Esophagus (tissue), 2 donors: ENCODE measurements around the gene ASS1. TPM values are rescaled to one million over a fixed set of nuclear protein-coding genes. Genes with fewer than 3 reads are reported as not detected.

Experiments used
- H3K27ac ChIP-seq, 2 donors: one replicate each; pipeline ENCODE4 v1.5.1; 2013; ENCODE audit warnings: low read depth in 2 of 2, mild to moderate bottlenecking in 2 of 2, inconsistent platforms in 1 of 2, low read length in 1 of 2, moderate library complexity in 1 of 2
- H3K27me3 ChIP-seq, 2 donors: one replicate each; pipeline ENCODE4 v1.6.1; 2013; ENCODE audit warnings: low read length in 2 of 2, control low read depth in 1 of 2, mild to moderate bottlenecking in 1 of 2; ENCODE audit not compliant: insufficient read depth in 2 of 2, control insufficient read depth in 1 of 2
- H3K36me3 ChIP-seq, 2 donors: one replicate each; pipeline ENCODE4 v1.6.1; 2013; ENCODE audit warnings: low read length in 1 of 2; ENCODE audit not compliant: control insufficient read depth in 2 of 2, insufficient read depth in 2 of 2
- H3K4me1 ChIP-seq, 2 donors: one replicate each; pipeline ENCODE4 v1.6.1; 2013; ENCODE audit warnings: low read length in 1 of 2; ENCODE audit not compliant: control insufficient read depth in 2 of 2, insufficient read depth in 2 of 2
- H3K4me3 ChIP-seq, 2 donors: one replicate each; pipeline ENCODE4 v1.5.1; 2013; ENCODE audit warnings: low read length in 2 of 2, mild to moderate bottlenecking in 2 of 2, low read depth in 1 of 2, moderate library complexity in 1 of 2
- H3K9me3 ChIP-seq, 2 donors: one replicate each; pipeline ENCODE4 v1.6.1; 2013; ENCODE audit warnings: mild to moderate bottlenecking in 2 of 2, low read depth in 1 of 2, low read length in 1 of 2, moderate library complexity in 1 of 2; ENCODE audit not compliant: control insufficient read depth in 2 of 2, insufficient read depth in 1 of 2
- WGBS, 2 donors: extraction: QIAGEN DNeasy Blood & Tissue Kit; methylation state at CpG; one replicate each; pipeline ENCODE4 v1.1.7; 2013; 5-methylcytosine and 5-hydroxymethylcytosine counted together
- polyA plus RNA-seq, 2 donors: library from polyadenylated mRNA; stranded (reverse); fragments of 200-250 nt; gene quantifications; one replicate each; pipeline ENCODE4 v1.2.3, GENCODE V29; 2013
- donor health status: healthy with polysubstance abuse.
- donor health status: Bipolar disorder and iron deficiency.

The ASS1 gene
- polyA plus RNA-seq, 2 donors, result 63.6 to 79.5 TPM

- WGBS, 2 donors, result 93% methylated on average over 22 of the region's 22 CpGs
- no peaks in the 10 kb centered on the region for H3K4me1 ChIP-seq
- no peaks in the 10 kb centered on the region for H3K36me3 ChIP-seq
- H3K4me3 ChIP-seq, result no peak overlapping the region
- H3K27ac ChIP-seq, result no peak overlapping the region
- no peaks in the 10 kb centered on the region for H3K9me3 ChIP-seq
- no peaks in the 10 kb centered on the region for H3K27me3 ChIP-seq
These were observed 39.0 kb upstream of the ASS1 start for GRCh38 chr9:130405657-130406257.

- Histone ChIP-seq H3K27ac (no peak overlapping the region), H3K27me3 (no peaks in the 10 kb centered on the region), H3K9me3 (no peaks in the 10 kb centered on the region), H3K4me3 (no peak overlapping the region), H3K4me1 (no peaks in the 10 kb centered on the region), H3K36me3 (no peaks in the 10 kb centered on the region)
- WGBS, 2 donors, result 85 to 88% methylated on average over 10 of the region's 10 CpGs
These were observed 38.4 kb upstream of the ASS1 start for GRCh38 chr9:130406278-130406895.

- no peaks in the 10 kb centered on the region for H3K27me3 ChIP-seq
These were observed 36.7 kb upstream of the ASS1 start for GRCh38 chr9:130407916-130408663.

GRCh38 chr9:130408669-130409068, 36.1 kb upstream of the ASS1 start:
- Histone ChIP-seq H3K27ac (no peak overlapping the region), H3K4me3 (no peak overlapping the region), H3K27me3 (no peaks in the 10 kb centered on the region), H3K9me3 (no peaks in the 10 kb centered on the region), H3K36me3 (no peaks in the 10 kb centered on the region), H3K4me1 (no peaks in the 10 kb centered on the region)
- 86 to 90% methylated on average over 9 of the region's 9 CpGs for WGBS, 2 donors

More at GRCh38 chr9:130407916-130408663, 36.7 kb upstream of the ASS1 start:
- H3K4me1 ChIP-seq, result no peaks in the 10 kb centered on the region
- no peaks in the 10 kb centered on the region for H3K36me3 ChIP-seq
- H3K4me3 ChIP-seq, result no peak overlapping the region
- H3K27ac ChIP-seq, result no peak overlapping the region
- WGBS, 2 donors, result 66 to 73% methylated on average over 9 of the region's 9 CpGs
- no peaks in the 10 kb centered on the region for H3K9me3 ChIP-seq

- Histone ChIP-seq H3K27ac (no peak overlapping the region), H3K4me3 (no peak overlapping the region), H3K36me3 (no peaks in the 10 kb centered on the region), H3K4me1 (no peaks in the 10 kb centered on the region), H3K27me3 (no peaks in the 10 kb centered on the region), H3K9me3 (no peaks in the 10 kb centered on the region)
- 70 to 77% methylated on average over 4 of the region's 4 CpGs for WGBS, 2 donors
These were observed 35.5 kb upstream of the ASS1 start for GRCh38 chr9:130409246-130409645.

- H3K36me3 ChIP-seq, result no peaks in the 10 kb centered on the region
- WGBS, 2 donors, result 47 to 52% methylated on average over 12 of the region's 12 CpGs
- H3K27me3 ChIP-seq, result no peaks in the 10 kb centered on the region
- no peaks in the 10 kb centered on the region for H3K4me1 ChIP-seq
- no peaks in the 10 kb centered on the region for H3K9me3 ChIP-seq
- H3K4me3 ChIP-seq, result no peak overlapping the region
- no peak overlapping the region for H3K27ac ChIP-seq
These were observed 34.3 kb upstream of the ASS1 start for GRCh38 chr9:130410443-130410842.

GRCh38 chr9:130411566-130411915, 33.2 kb upstream of the ASS1 start:
- H3K36me3 ChIP-seq, result no peaks in the 10 kb centered on the region
- H3K4me3 ChIP-seq, result no peak overlapping the region
- no peaks in the 10 kb centered on the region for H3K9me3 ChIP-seq
- H3K27ac ChIP-seq, result no peak overlapping the region
- no peaks in the 10 kb centered on the region for H3K4me1 ChIP-seq
- 71 to 81% methylated on average over 3 of the region's 3 CpGs for WGBS, 2 donors
- no peaks in the 10 kb centered on the region for H3K27me3 ChIP-seq

- Histone ChIP-seq H3K9me3 (no peaks in the 10 kb centered on the region), H3K27me3 (no peaks in the 10 kb centered on the region), H3K4me3 (no peak overlapping the region), H3K4me1 (no peaks in the 10 kb centered on the region), H3K36me3 (no peaks in the 10 kb centered on the region), H3K27ac (no peak overlapping the region)
- 87% methylated on average over 12 of the region's 12 CpGs for WGBS, 2 donors
These were observed 30.6 kb upstream of the ASS1 start for GRCh38 chr9:130414081-130414731.

- H3K36me3 ChIP-seq, result no peaks in the 10 kb centered on the region
- no peaks in the 10 kb centered on the region for H3K9me3 ChIP-seq
- H3K27me3 ChIP-seq, result no peaks in the 10 kb centered on the region
- no peak overlapping the region for H3K4me3 ChIP-seq
- 80 to 81% methylated on average over 11 of the region's 11 CpGs for WGBS, 2 donors
- H3K27ac ChIP-seq, result no peak overlapping the region
- no peaks in the 10 kb centered on the region for H3K4me1 ChIP-seq
These were observed 29.6 kb upstream of the ASS1 start for GRCh38 chr9:130414910-130415746.
